AG04450 (cell line): ENCODE measurements around the gene DNM2. TPM values are rescaled to one million over a fixed set of nuclear protein-coding genes. Genes with fewer than 3 reads are reported as not detected.

Experiments used
- CTCF ChIA-PET: fragments of 300-600, 350-600 bp; formaldehyde crosslinking; extraction: SDS; loops from one replicate; lab custom pipeline; 2022; ENCODE audit warnings: antibody characterized with exemption, inconsistent platforms; lab: Charles Lee
- POLR2A ChIA-PET: fragments of 350-600 bp; formaldehyde crosslinking; extraction: SDS; loops from one replicate; lab custom pipeline; 2021; ENCODE audit warnings: antibody characterized with exemption, inconsistent platforms; lab: Yijun Ruan, JAX
- DNase-seq: peaks from one replicate; pipeline ENCODE4 v3.0.0-alpha.2; 2011; ENCODE audit warnings: low read depth, low spot score
- H3K27ac ChIP-seq: one replicate; pipeline ENCODE4 v1.5.1; 2012; ENCODE audit warnings: low read depth, low read length, control low read depth
- H3K27me3 ChIP-seq: one replicate; pipeline ENCODE4 v1.6.0; 2012; ENCODE audit warnings: low read length; ENCODE audit not compliant: control insufficient read depth, insufficient read depth
- H3K4me3 ChIP-seq: 2 replicates; pipeline ENCODE4 v1.5.1; 2011; ENCODE audit warnings: mild to moderate bottlenecking, low read depth, low read length, control low read depth
- H3K9me3 ChIP-seq: 2 replicates; pipeline ENCODE4 v1.5.1; 2012; ENCODE audit warnings: low read length; ENCODE audit not compliant: control insufficient read depth, insufficient read depth
- CTCF ChIP-seq: IDR thresholded peaks from 2 replicates; pipeline ENCODE4 v1.5.1; 2011; ENCODE audit warnings: low read depth, low read length, control low read depth, inconsistent platforms
- polyA plus RNA-seq: library from polyadenylated mRNA; depleted of rRNA; stranded (reverse); fragments of >200 nt; gene quantifications from 2 replicates; pipeline ENCODE4 v1.2.3, GENCODE V29; 2011

The DNM2 gene
- polyA plus RNA-seq, 1 experiment: 36.9 TPM

DNA sequence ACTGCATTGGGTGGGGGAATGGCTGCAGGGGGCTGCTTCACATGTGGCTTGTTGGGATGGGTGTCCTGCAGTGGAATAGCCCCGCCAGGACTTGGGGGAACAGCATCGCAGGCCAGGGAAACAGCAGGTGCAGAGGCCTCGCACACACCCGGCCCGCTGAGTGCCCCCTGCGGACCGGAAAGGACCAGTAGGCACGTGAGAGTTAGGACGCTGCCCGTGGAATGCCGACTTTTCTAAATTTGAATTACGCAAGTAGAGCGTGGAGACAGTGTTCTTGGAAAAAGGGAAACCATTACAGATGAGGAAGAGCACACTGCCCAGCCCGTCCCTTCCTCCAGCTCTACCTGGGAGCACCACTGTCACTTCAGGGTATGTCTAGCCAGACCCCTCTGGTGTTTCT lies 11.5 kb downstream of the DNM2 start:
- CTCF ChIA-PET: no interaction called here

GRCh38 chr19:10730932-10731331 lies 13.1 kb downstream of the DNM2 start:
- CTCF ChIA-PET: interaction anchor here (1.0 kb wide), 1 partner anchor 14 kb away, joined by 4 read pairs; the partner anchor contains the start of gene DNM2
- no peaks in the 10 kb centered on the region for H3K27me3 ChIP-seq

More for the DNA sequence above, 11.5 kb downstream of the DNM2 start:
- Histone ChIP-seq H3K27ac (no peak overlapping the region), H3K27me3 (no peaks in the 10 kb centered on the region), H3K9me3 (peaks cover 3% of the 10 kb centered on the region; the same call in 1 of the 2 replicates), H3K4me3 (no peak overlapping the region)
- POLR2A ChIA-PET: no interaction called here
- no peak for TF ChIP-seq CTCF
- DNase-seq: no peak

GRCh38 chr19:10735741-10736140 lies 17.9 kb downstream of the DNM2 start:
- Histone ChIP-seq H3K9me3 (peaks cover 8% of the 10 kb centered on the region), H3K27ac (no peak overlapping the region), H3K4me3 (no peak overlapping the region), H3K27me3 (no peaks in the 10 kb centered on the region)
- TF ChIP-seq CTCF: no peak
- no peak for DNase-seq
- ChIA-PET CTCF (no interaction called here), POLR2A (no interaction called here)

More at GRCh38 chr19:10730932-10731331, 13.1 kb downstream of the DNM2 start:
- no peak for DNase-seq
- no peak for TF ChIP-seq CTCF
- POLR2A ChIA-PET: no interaction called here
- Histone ChIP-seq H3K9me3 (peaks cover 3% of the 10 kb centered on the region; the same call in 1 of the 2 replicates), H3K4me3 (no peak overlapping the region), H3K27ac (no peak overlapping the region)

GRCh38 chr19:10736189-10736588 lies 18.3 kb downstream of the DNM2 start:
- ChIA-PET POLR2A (no interaction called here), CTCF (interaction anchor here (0.7 kb wide), 1 partner anchor 135 kb away, joined by 4 read pairs; no protein-coding TSS in a partner anchor)
- no peak for TF ChIP-seq CTCF
- H3K4me3 ChIP-seq: no peak overlapping the region
- DNase-seq: no peak
- no peaks in the 10 kb centered on the region for H3K27me3 ChIP-seq
- H3K9me3 ChIP-seq: peaks cover 8% of the 10 kb centered on the region
- H3K27ac ChIP-seq: no peak overlapping the region

- no peak for TF ChIP-seq CTCF
- H3K4me3 ChIP-seq: no peak overlapping the region
- ChIA-PET CTCF (interaction anchor here (0.7 kb wide), 1 partner anchor 134 kb away, joined by 4 read pairs; no protein-coding TSS in a partner anchor), POLR2A (no interaction called here)
- DNase-seq: no peak
- H3K27ac ChIP-seq: no peak overlapping the region
- H3K9me3 ChIP-seq: peaks cover 8% of the 10 kb centered on the region
- no peaks in the 10 kb centered on the region for H3K27me3 ChIP-seq
Observed at GRCh38 chr19:10736916-10737551, 19.2 kb downstream of the DNM2 start.
